Gastroesophageal sphincter (tissue), 4 donors: ENCODE results near the gene KIF5C. TPM values are rescaled to one million over a fixed set of nuclear protein-coding genes. Genes with fewer than 3 reads are reported as not detected.

Source experiments
- ATAC-seq: fragments of 150-250 bp; one replicate; pipeline ENCODE4 v1.9.1; 2016; ENCODE audit warnings: mild to moderate bottlenecking, moderate library complexity
- H3K27ac ChIP-seq, 4 donors: fragments of 200-600 bp; sonication (generic) in 3 of 4; 1 replicate in 3 of 4; 2 replicates in 1 of 4; pipeline ENCODE4 v1.5.1; 2016 to 2019
- H3K27me3 ChIP-seq: fragments of 200-600 bp; sonication (generic); one replicate; pipeline ENCODE4 v1.5.1; 2019
- H3K36me3 ChIP-seq, 2 donors: fragments of 200-600 bp; sonication (generic); one replicate each; pipeline ENCODE4 v1.5.1; 2019; ENCODE audit warnings: control low read depth in 1 of 2
- H3K4me1 ChIP-seq, 3 donors: fragments of 200-600 bp; sonication (generic); 1 replicate in 2 of 3; 2 replicates in 1 of 3; pipeline ENCODE4 v1.5.1; 2016 to 2019; ENCODE audit warnings: control low read depth in 2 of 3
- H3K4me3 ChIP-seq, 2 donors: fragments of 200-600 bp; sonication (generic); one replicate each; pipeline ENCODE4 v1.5.1; 2019; ENCODE audit warnings: mild to moderate bottlenecking in 1 of 2, moderate library complexity in 1 of 2
- H3K9me3 ChIP-seq, 3 donors: fragments of 200-600 bp; sonication (generic); one replicate each; pipeline ENCODE4 v1.5.1; 2017 to 2019; ENCODE audit warnings: control low read depth in 2 of 3
- CTCF ChIP-seq, 4 experiments: fragments of 200-600 bp in 2 of 4; fragments of 450-650 bp in 2 of 4; sonication (generic) in 1 of 4; IDR thresholded peaks; one replicate each; pipeline ENCODE4 v1.5.1; 2017 to 2019; ENCODE audit warnings: antibody characterized with exemption in 4 of 4, mild to moderate bottlenecking in 2 of 4, moderate library complexity in 2 of 4
- EP300 ChIP-seq: sonication (generic); formaldehyde crosslinking; IDR thresholded peaks from one replicate; pipeline ENCODE4 v1.6.1; 2017; ENCODE audit warnings: antibody characterized with exemption, mild to moderate bottlenecking
- POLR2A ChIP-seq, 2 donors: fragments of 450-650 bp; IDR thresholded peaks; one replicate each; pipeline ENCODE4 v1.6.1; 2017; ENCODE audit warnings: antibody characterized with exemption in 2 of 2, mild to moderate bottlenecking in 2 of 2, moderate library complexity in 1 of 2
- POLR2AphosphoS5 ChIP-seq: sonication (generic); formaldehyde crosslinking; IDR thresholded peaks from one replicate; pipeline ENCODE4 v1.6.1; 2017; ENCODE audit warnings: antibody characterized with exemption
- WGBS, 2 donors: methylation state at CpG; one replicate each; pipeline ENCODE4 v1.1.5; 2018; ENCODE audit warnings: low coverage in 1 of 2; 5-methylcytosine and 5-hydroxymethylcytosine counted together
- total RNA-seq, 4 donors: library from RNA; depleted of rRNA; stranded (reverse); fragments of >200 nt; gene quantifications; one replicate each; pipeline ENCODE4 v1.1.0, GENCODE V29; 2016

Gene KIF5C
- total RNA-seq, 4 donors from 2014 or later, result 3.3 to 6.6 (median 4.5) TPM

- TF ChIP-seq CTCF (IDR thresholded peaks at IDR 0.05), result no peak
- TF ChIP-seq POLR2AphosphoS5, result no peak
- no peak for TF ChIP-seq EP300
- no peak for TF ChIP-seq POLR2A (IDR thresholded peaks at IDR 0.05)
- H3K36me3 ChIP-seq, result peaks cover 0 to 8% of the 10 kb centered on the region in 2 donors
- no peaks in the 10 kb centered on the region for H3K4me1 ChIP-seq
- ATAC-seq, result no peak
- WGBS, 2 donors, result 89 to 100% methylated on average over 1 to 3 of the region's 3 CpGs
- no peak overlapping the region for H3K4me3 ChIP-seq
- H3K27ac ChIP-seq, result no peak overlapping the region
- no peaks in the 10 kb centered on the region for H3K27me3 ChIP-seq
- H3K9me3 ChIP-seq, result no peaks in the 10 kb centered on the region
Measured at GRCh38 chr2:149004836-149005235, 129.8 kb downstream of the KIF5C start.

GRCh38 chr2:149005471-149006077 lies 130.5 kb downstream of the KIF5C start:
- WGBS, 2 donors, result 71 to 80% methylated on average over 1 to 5 of the region's 6 CpGs
- H3K9me3 ChIP-seq, result no peaks in the 10 kb centered on the region
- H3K4me1 ChIP-seq, result no peaks in the 10 kb centered on the region
- H3K36me3 ChIP-seq, result peaks cover 0 to 16% of the 10 kb centered on the region in 2 donors
- no peak for ATAC-seq
- H3K27me3 ChIP-seq, result no peaks in the 10 kb centered on the region
- H3K27ac ChIP-seq, result no peak overlapping the region
- no peak overlapping the region for H3K4me3 ChIP-seq
- no peak for TF ChIP-seq POLR2A (IDR thresholded peaks at IDR 0.05)
- TF ChIP-seq EP300, result no peak
- TF ChIP-seq POLR2AphosphoS5, result no peak
- TF ChIP-seq CTCF (IDR thresholded peaks at IDR 0.05), result no peak

GRCh38 chr2:149006883-149007543 lies 132.0 kb downstream of the KIF5C start:
- no peaks in the 10 kb centered on the region for H3K9me3 ChIP-seq
- no peak for ATAC-seq
- WGBS, 2 donors, result 68 to 95% methylated on average over 3 to 4 of the region's 4 CpGs
- no peaks in the 10 kb centered on the region for H3K27me3 ChIP-seq
- TF ChIP-seq EP300 (no peak), CTCF (IDR thresholded peaks at IDR 0.05) (no peak), POLR2A (IDR thresholded peaks at IDR 0.05) (no peak), POLR2AphosphoS5 (no peak)
- no peak overlapping the region for H3K27ac ChIP-seq
- H3K36me3 ChIP-seq, result peaks cover 0 to 24% of the 10 kb centered on the region in 2 donors
- H3K4me1 ChIP-seq, result no peaks in the 10 kb centered on the region
- H3K4me3 ChIP-seq, result no peak overlapping the region

GRCh38 chr2:149008381-149008780 lies 133.4 kb downstream of the KIF5C start:
- no peak for TF ChIP-seq POLR2A (IDR thresholded peaks at IDR 0.05)
- H3K9me3 ChIP-seq, result no peaks in the 10 kb centered on the region
- H3K4me1 ChIP-seq, result no peaks in the 10 kb centered on the region
- no peak overlapping the region for H3K4me3 ChIP-seq
- 65 to 82% methylated on average over 2 to 6 of the region's 7 CpGs for WGBS, 2 donors
- no peak for ATAC-seq
- H3K36me3 ChIP-seq, result peaks cover 0 to 35% of the 10 kb centered on the region in 2 donors
- H3K27ac ChIP-seq, result no peak overlapping the region
- H3K27me3 ChIP-seq, result no peaks in the 10 kb centered on the region

- Histone ChIP-seq H3K9me3 (no peaks in the 10 kb centered on the region), H3K4me1 (no peaks in the 10 kb centered on the region), H3K4me3 (no peak overlapping the region), H3K27me3 (no peaks in the 10 kb centered on the region), H3K27ac (no peak overlapping the region), H3K36me3 (peaks cover 0 to 38% of the 10 kb centered on the region in 2 donors)
- 69 to 76% methylated on average over 2 to 5 of the region's 31 CpGs for WGBS, 2 donors
- no peak for ATAC-seq
- TF ChIP-seq CTCF (IDR thresholded peaks at IDR 0.05) (no peak), POLR2AphosphoS5 (no peak), POLR2A (IDR thresholded peaks at IDR 0.05) (no peak), EP300 (no peak)
Measured at GRCh38 chr2:149009576-149010461, 134.8 kb downstream of the KIF5C start.
